IMR-90 (cell line): Measurements from ENCODE around the gene DOCK2.

Source experiments
- CEBPB ChIP-seq: IDR thresholded peaks from 2 replicates; pipeline ENCODE4 v1.6.1; 2012; ENCODE audit warnings: low read depth, low read length, improper control_type of control experiment
- CTCF ChIP-seq: conservative IDR thresholded peaks from 2 replicates; pipeline ENCODE4 v1.5.1; 2012; ENCODE audit warnings: mild to moderate bottlenecking, low read depth, low read length, improper control_type of control experiment
- ELK1 ChIP-seq: fragments of 150-350 bp; IDR thresholded peaks from 2 replicates; pipeline ENCODE4 v1.6.1; 2016; ENCODE audit warnings: low read depth, mild to moderate bottlenecking, low read length, moderate library complexity, borderline replicate concordance
- MXI1 ChIP-seq: IDR thresholded peaks from 2 replicates; pipeline ENCODE4 v1.6.1; 2012; ENCODE audit warnings: low read depth, mild to moderate bottlenecking, low read length, moderate library complexity, borderline replicate concordance
- RAD21 ChIP-seq: IDR thresholded peaks from 2 replicates; pipeline ENCODE4 v1.6.1; 2012; ENCODE audit warnings: low read length, improper control_type of control experiment
- SMC3 ChIP-seq: fragments of 150-350 bp; IDR thresholded peaks from 2 replicates; pipeline ENCODE4 v1.6.1; 2016; ENCODE audit warnings: low read depth, mild to moderate bottlenecking, antibody characterized with exemption, low read length, moderate library complexity

- TF ChIP-seq CTCF (no peak), RAD21 (no peak), SMC3 (no peak), CEBPB (no peak), MXI1 (no peak), ELK1 (no peak)
Measured at GRCh38 chr5:170103447-170103846, 466.4 kb downstream of the DOCK2 start.
